Fibroblast of gingiva (primary cell): ENCODE measurements around the gene SORBS2.
A peak's percentile ranks its signal among the peaks of the same experiment; 100 is the strongest.
"Not testable (repeated sequence)": the region's sequence is repeated elsewhere in the genome, so short reads cannot be mapped to it uniquely, and the experiment has no call there.

Experiments used
- DNase-seq: peaks from one replicate; pipeline ENCODE4 v3.0.0-alpha.2; 2011; ENCODE audit warnings: low read depth

SORBS2 gene

GRCh38 chr4:185714524-185714923 lies 97.5 kb downstream of the SORBS2 start:
- DNase-seq = not testable (repeated sequence)

DNA sequence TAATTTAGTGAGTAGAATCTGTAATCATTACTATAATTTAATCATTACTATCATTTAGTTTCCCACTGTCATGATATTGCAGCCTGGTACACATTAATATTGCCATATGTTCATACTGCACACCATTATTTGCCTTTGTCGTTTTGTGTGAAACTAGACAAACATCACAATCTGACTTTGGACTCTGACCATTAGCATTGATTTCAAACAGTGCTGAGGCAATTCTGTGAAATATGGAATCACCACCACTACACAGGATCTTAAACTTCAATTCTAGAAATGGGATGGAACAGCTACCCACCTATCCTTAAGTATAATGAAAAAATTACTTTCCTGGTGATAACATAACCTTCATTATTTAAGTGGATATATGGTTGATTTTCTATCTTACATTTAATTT lies 98.3 kb downstream of the SORBS2 start:
- DNase-seq = no peak

DNA sequence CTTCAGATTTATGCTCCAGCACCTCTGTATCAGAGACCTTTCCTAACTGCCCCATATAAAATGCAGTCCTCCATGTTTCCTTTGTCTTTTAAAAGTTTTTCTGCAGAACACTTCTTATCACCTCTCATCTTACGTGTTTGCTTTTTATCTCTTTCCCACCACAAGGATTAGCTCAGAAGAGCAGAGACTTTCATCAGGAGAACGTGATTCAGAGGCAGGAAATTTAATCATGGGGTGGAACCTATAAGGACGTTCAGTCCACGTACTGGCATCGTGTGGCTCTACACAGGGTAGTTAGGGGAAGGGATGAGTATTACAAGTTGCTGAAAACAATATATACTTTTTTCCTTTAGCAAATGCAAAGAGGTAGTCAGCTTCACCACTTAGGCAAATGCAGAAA lies 98.7 kb downstream of the SORBS2 start:
- DNase-seq = no peak

DNA sequence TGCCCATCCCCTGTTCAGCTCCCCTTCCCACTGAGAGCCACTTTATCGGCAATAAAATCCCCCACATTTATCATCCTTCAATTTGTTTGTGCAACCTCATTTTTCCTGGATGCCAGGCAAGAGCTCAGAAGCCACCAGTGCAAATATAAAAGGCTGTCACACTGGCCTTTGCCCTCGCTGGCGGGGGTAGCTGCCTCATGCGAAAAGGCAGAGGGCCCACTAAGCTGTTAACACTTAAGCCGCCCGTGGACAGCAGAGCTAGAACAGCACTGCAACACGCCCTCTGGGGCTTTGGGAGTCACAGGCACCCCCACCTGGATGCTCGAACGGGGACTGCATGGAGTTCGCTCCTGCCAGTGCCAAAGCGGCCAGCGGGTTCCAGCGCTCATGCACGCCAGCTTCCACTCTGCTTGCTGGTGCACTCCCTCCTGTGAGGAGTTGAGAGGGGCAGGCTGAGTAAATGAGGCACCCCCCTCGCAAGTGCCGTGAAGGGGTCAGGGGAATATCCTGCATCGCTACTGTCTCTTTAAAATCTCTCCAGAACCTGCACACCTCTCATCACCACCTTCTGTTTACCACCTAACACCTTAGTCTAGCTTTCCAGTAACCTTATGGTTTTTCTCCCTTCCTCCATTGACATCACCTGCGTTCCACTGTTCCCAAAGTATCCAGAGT lies 99.5 kb downstream of the SORBS2 start:
- no peak for DNase-seq

DNA sequence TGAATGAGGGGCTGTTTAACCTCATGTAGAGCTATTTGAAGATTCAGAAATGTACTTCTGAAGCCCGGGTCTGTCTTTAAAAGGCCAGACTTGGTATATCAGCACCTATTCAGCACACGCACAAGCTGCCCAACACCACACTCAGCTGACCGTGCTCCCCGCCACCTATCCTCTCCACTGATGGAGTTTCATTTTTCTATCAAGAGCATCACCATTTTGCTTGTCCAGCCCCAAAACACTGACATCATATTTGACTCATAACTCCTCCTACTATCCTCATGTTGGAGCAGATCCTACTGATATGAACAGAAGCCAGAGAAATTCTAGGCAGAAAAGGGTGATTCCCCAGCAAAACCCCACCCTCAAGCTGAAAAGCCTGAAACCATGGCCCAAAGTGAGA lies 100.3 kb downstream of the SORBS2 start:
- no peak for DNase-seq

DNA sequence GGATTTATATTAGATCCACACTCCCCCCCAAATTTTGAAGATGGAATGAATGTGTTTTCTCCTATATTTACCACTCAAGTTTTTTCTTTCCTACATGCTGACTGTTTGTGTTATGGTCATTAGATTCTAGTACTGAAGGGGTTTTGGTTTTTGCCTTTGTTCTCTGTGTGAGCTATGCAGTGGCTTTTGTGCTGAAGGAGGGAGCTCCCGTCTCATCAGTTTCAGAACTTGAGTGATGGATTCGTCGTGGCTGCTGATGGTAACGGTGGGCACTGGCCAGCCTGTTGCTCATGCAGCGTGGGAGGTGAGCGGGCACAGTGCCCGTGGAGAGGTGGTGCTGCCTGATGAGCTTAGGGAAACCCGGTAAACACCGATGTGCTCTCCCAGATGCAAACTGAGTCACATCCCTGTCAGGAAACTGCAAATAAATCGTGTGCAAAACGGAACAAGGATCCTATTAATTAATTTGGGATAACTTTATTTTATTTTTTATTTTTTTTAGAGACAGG lies 101.5 kb downstream of the SORBS2 start:
- no peak for DNase-seq

- peak; percentile 28 for DNase-seq
Measured at GRCh38 chr4:185709802-185710486, 102.0 kb downstream of the SORBS2 start.

DNA sequence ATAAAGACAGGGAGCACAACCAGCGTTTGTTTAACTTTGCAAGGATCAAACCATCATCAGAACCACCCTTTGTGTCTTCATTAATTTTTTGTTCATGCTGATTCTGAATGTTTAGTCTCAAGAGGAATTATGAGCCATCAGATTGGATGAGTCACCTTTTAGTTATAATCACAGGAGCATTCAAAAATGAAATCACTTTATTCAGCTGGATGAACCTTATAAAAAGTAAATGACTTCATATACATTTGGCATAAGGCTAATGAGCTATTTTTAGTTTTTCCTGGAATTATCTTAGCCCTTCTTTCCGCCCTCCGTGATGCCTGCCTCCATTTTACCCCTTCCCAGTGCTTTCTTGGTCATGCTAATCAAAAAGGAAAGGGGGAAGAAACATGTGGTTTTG lies 103.6 kb downstream of the SORBS2 start:
- DNase-seq = no peak

GRCh38 chr4:185707622-185708021 lies 104.4 kb downstream of the SORBS2 start:
- not testable (repeated sequence) for DNase-seq

- no peak for DNase-seq
Measured at GRCh38 chr4:185702147-185702663, 109.8 kb downstream of the SORBS2 start.

DNA sequence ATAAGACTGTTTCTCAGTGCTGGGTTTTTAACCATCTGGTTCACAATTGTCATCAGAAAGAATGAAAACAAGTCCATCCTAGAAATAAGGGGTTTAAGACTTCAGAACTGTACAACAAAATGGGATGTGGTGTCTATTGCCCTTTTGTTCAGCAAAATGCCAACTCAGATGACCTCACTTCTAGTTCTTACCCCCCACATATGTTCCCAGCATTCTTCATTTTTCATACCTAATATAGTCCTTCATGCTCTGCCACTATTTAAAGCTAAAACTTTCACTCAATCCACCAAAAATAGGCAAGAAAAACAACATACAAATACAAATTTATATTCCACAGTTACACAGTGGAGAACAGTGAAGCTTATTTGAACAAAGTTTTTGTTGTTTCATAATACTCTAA lies 111.4 kb downstream of the SORBS2 start:
- DNase-seq = no peak

- no peak for DNase-seq
Measured at GRCh38 chr4:185700048-185700447, 111.9 kb downstream of the SORBS2 start.

GRCh38 chr4:185697488-185697887 lies 114.5 kb downstream of the SORBS2 start:
- DNase-seq = no peak

DNA sequence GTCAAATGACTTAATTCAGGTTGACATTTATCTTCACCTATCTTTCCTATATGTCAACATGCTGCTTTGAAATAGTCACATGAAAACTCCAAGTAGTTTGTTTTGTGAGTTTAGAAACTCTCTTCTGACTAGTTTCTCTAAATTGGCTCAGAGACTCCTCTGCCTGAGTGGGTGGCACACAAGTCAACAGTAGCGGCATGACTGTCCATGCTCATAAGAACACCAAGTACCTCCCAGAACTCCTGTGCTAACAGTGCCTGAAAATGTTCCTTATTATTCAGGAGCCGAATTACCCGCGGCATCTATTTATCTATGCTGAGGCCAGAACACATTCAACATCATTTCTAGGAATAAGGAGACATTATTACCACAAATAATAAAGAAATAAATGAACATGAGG lies 116.3 kb downstream of the SORBS2 start:
- no peak for DNase-seq

DNA sequence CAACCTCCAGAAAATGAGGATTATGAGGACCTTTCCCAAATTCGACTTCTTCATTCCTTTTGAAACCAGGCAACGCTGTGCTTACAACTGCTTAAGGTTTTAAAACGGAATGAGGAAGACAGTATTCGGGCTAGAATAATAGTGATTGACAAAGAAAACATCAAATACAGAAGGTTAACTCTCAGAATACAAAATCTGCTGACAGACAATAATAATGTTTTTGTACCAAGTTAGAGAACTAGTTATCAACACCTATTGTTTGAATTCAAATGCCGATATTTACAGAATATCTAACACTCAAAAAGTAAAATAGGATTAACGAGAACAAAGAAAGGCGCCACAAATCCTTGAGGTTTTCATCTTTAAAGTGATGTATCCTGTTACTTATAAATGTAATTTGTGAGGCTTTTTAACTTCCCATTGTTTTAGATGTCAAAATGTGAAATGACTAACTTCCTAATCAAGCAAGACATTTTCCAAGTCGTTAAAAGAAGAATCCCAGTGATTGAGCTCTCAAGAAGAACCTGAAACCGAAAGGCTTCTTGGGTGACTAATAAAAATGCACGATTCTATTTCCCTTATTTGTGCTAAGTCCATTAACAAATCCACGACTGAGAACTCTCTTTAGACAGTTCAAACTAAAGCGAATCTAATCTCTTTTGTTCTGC lies 118.3 kb downstream of the SORBS2 start:
- no peak for DNase-seq

- no peak for DNase-seq
Measured at GRCh38 chr4:185689407-185689806, 122.6 kb downstream of the SORBS2 start.

DNA sequence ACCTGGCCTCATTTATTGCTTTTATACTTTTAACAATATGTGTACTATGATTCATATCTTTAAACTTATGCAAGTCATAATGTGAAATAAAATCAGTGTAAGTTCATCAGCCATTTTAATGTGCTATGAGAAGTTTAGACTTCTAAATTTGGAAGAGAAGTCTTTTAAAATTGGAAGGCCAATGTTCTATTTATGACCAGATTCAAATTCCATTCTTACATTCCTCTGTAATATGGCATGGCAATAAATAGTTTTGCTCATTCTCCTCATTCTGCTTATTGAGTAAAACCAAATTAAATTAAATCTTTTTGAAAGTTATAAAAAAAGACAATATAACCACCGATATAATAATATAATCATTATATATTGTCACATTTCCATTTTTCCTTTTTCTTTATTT lies 126.2 kb downstream of the SORBS2 start:
- no peak for DNase-seq

DNA sequence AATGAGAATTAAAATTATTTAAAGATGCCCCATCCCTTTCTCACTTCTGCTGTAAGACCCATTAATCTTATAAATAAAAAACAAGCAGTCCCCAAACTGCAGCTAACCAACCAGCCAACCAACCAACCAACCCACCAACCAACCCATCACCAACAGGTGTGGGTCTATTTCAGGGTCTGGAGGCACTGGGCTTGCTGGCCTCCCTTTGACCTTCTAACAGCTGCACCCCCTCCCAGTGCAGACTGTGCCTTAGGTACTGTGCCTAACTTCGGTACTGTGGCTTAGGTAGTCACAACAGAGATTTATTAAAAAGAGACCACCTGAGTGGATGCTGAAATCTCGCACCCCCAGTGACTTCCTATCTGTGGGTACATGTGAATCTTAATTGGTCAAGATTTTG lies 128.1 kb downstream of the SORBS2 start:
- DNase-seq = no peak

DNA sequence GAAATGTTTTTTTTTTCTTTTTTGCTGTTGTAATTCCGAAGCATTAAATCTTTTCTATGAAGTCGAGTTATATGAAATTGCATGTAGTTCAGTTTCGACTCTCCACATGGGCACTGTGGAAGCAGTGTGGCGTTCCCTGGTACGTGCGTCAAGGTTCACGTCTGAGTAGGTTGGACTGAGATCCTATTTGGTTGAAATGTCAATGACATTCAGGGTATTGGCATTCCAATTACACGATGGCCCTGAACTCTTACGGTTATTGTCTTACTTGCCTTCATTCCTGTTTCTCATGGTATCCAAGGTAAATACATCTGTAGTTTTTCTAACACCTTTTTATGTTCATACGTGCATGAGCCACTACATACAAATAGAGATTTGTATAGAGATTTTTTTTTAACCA lies 128.8 kb downstream of the SORBS2 start:
- no peak for DNase-seq

- no peak for DNase-seq
Measured at GRCh38 chr4:185682236-185682635, 129.8 kb downstream of the SORBS2 start.

GRCh38 chr4:185681604-185682003 lies 130.4 kb downstream of the SORBS2 start:
- no peak for DNase-seq

GRCh38 chr4:185680617-185681016 lies 131.4 kb downstream of the SORBS2 start:
- DNase-seq = no peak

DNA sequence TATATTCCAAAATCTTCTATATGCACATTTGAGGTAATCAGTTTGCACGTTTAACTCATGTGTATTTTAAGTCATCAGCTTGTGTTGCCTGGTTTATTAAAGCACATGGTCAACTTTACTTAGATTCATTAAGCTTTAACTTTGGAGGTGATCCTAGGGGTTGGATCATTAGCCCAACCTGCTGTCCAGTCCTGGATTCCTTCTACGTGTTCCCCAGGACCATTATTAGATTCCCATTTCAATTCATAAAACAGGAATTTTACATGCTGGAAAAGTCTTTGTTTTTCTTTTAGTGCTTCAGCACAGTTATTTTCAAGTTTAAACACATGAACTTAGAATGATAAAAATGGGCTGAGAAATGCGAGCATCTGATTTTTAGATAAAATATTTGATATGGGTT lies 132.5 kb downstream of the SORBS2 start:
- DNase-seq = no peak
